ENCODE measurements around the gene CYP2A13. TPM values are rescaled to one million over a fixed set of nuclear protein-coding genes. Genes with fewer than 3 reads are reported as not detected.

The CYP2A13 gene
- total RNA-seq, 1 experiment from 2014 or later, result 0.63 TPM

DNA sequence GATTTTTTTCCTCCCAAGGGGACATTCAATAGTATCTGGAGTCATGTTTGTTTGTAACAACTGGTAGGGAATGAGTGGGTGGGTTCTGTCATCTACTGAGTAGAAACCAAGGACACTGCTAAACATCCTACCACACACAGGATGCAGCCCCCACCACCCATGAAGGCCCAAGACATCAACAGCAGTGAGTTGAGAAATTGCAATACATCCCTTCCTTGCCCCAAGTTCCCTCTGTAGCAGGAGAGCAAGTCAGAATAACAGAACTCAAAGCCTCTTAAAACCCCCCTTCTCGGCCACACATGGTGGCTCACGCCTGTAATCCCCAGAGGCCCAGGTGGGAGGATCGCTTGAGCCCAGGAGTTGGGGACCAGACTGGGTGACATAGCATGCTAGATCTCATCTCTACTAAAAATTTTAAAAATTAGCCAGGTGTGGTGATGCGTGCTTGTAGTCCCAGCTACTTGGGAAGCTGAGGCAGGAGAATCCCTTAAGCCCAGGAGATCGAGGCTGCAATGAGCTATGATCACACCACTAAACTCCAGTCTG lies 23.6 kb downstream of the CYP2A13 start:
- WGBS (ENCODE audit: extremely low coverage, insufficient read length, low lambda C conversion rate), result no CpG with 5 or more reads among the region's 5 CpGs
- Histone ChIP-seq H2BK120ac (ENCODE audit: low read depth, low read length, poor library complexity, severe bottlenecking) (no peak overlapping the region), H3K23me2 (ENCODE audit: insufficient read length, low read depth, low read length, poor library complexity, severe bottlenecking) (no peaks in the 10 kb centered on the region), H2AK5ac (ENCODE audit: insufficient read length, low read length) (no peak overlapping the region), H3K27ac (ENCODE audit: insufficient read length, low read depth, low read length) (no peak overlapping the region), H3T11ph (ENCODE audit: low read length) (no peak overlapping the region), H3K56ac (ENCODE audit: insufficient read length, low read depth, low read length) (no peak overlapping the region), H4K91ac (ENCODE audit: insufficient read length, low read depth, low read length) (no peak overlapping the region), H2BK20ac (ENCODE audit: low read depth, low read length, poor library complexity, severe bottlenecking) (no peak overlapping the region), H2BK15ac (ENCODE audit: low read depth, low read length) (no peak overlapping the region), H2BK5ac (ENCODE audit: insufficient read length, low read length) (no peak overlapping the region), H3K18ac (ENCODE audit: insufficient read length, low read depth, low read length) (no peak overlapping the region), H3K4me1 (ENCODE audit: insufficient read depth, low read length) (no peaks in the 10 kb centered on the region), H4K5ac (ENCODE audit: insufficient read length, low read depth, low read length) (no peak overlapping the region), H3K4me2 (ENCODE audit: insufficient read depth, insufficient read length, low read length) (no peak overlapping the region), H3K4ac (ENCODE audit: low read depth, low read length) (no peak overlapping the region), H2AFZ (ENCODE audit: low read length) (no peak overlapping the region), H3K79me2 (ENCODE audit: insufficient read depth, low read length) (no peaks in the 10 kb centered on the region), H3K9me3 (ENCODE audit: control insufficient read depth, low read depth, low read length) (peaks cover 21% of the 10 kb centered on the region), H3K79me1 (ENCODE audit: insufficient read depth, low read depth, low read length, poor library complexity, severe bottlenecking) (no peaks in the 10 kb centered on the region), H4K8ac (replicated peaks; ENCODE audit: insufficient read length, low read depth, low read length) (no peak overlapping the region), H2BK12ac (ENCODE audit: insufficient read length, low read depth, low read length) (no peak overlapping the region), H4K20me1 (ENCODE audit: control insufficient read depth, insufficient read depth, insufficient read length) (no peaks in the 10 kb centered on the region), H3K14ac (ENCODE audit: insufficient read depth, low read length) (no peak overlapping the region), H3K9ac (ENCODE audit: extremely low read depth, insufficient read length, low read length) (no peak overlapping the region), H3K27me3 (ENCODE audit: insufficient read depth, low read length) (no peaks in the 10 kb centered on the region), H3K23ac (ENCODE audit: insufficient read length, low read depth, low read length) (no peak overlapping the region)
- TF ChIP-seq, protein P1, sequence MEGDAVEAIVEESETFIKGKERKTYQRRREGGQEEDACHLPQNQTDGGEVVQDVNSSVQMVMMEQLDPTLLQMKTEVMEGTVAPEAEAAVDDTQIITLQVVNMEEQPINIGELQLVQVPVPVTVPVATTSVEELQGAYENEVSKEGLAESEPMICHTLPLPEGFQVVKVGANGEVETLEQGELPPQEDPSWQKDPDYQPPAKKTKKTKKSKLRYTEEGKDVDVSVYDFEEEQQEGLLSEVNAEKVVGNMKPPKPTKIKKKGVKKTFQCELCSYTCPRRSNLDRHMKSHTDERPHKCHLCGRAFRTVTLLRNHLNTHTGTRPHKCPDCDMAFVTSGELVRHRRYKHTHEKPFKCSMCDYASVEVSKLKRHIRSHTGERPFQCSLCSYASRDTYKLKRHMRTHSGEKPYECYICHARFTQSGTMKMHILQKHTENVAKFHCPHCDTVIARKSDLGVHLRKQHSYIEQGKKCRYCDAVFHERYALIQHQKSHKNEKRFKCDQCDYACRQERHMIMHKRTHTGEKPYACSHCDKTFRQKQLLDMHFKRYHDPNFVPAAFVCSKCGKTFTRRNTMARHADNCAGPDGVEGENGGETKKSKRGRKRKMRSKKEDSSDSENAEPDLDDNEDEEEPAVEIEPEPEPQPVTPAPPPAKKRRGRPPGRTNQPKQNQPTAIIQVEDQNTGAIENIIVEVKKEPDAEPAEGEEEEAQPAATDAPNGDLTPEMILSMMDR (conservative IDR thresholded peaks at IDR 0.05), result no peak
- H3K27ac Mint-ChIP-seq, result no peak overlapping the region
- H3K4me3 Mint-ChIP-seq, result no peak overlapping the region
- peaks cover 19% of the 10 kb centered on the region for H3K27me3 Mint-ChIP-seq (ENCODE audit: low read depth)
- H3K4me1 Mint-ChIP-seq, result no peaks in the 10 kb centered on the region
- H3K36me3 Mint-ChIP-seq (ENCODE audit: insufficient read depth in 1 of 3, low read depth in 3 of 3), result peaks cover 10 to 18% (median 11%) of the 10 kb centered on the region in 3 experiments
- peaks cover 28 to 31% of the 10 kb centered on the region in 2 experiments for H3K9me3 Mint-ChIP-seq
- no peak for DNase-seq
